GM23338 (cell line): ENCODE measurements around the gene TMEM223. TPM values are rescaled to one million over a fixed set of nuclear protein-coding genes. Genes with fewer than 3 reads are reported as not detected.

Experiments
- ATAC-seq: fragments of 200-7000 bp; cut with Tn5 transposase; 3 replicates; pipeline ENCODE4 v1.9.1; 2020
- DNase-seq: peaks from one replicate; pipeline ENCODE4 v3.0.0-alpha.2; 2015; ENCODE audit warnings: low spot score
- H2AFZ ChIP-seq: fragments of 200-600 bp; sonication (generic); 2 replicates; pipeline ENCODE4 v1.8.0; 2016; ENCODE audit warnings: antibody characterized with exemption, mild to moderate bottlenecking, moderate library complexity
- H3F3A ChIP-seq: fragments of 200-600 bp; sonication (generic); replicated peaks from 2 replicates; pipeline ENCODE4 v1.8.0; 2017; ENCODE audit warnings: antibody characterized with exemption, mixed run types, low read depth
- H3K27ac ChIP-seq: fragments of 200-600 bp; sonication (generic); 2 replicates; pipeline ENCODE4 v1.6.1; 2016; ENCODE audit warnings: low read depth
- H3K27me3 ChIP-seq: fragments of 200-600 bp; sonication (generic); 2 replicates; pipeline ENCODE4 v1.8.0; 2016; ENCODE audit warnings: mild to moderate bottlenecking, mixed run types, moderate library complexity; ENCODE audit not compliant: insufficient read depth
- H3K36me3 ChIP-seq: fragments of 200-600 bp; sonication (generic); 2 replicates; pipeline ENCODE4 v1.8.0; 2016; ENCODE audit warnings: mild to moderate bottlenecking; ENCODE audit not compliant: insufficient read depth
- H3K4me1 ChIP-seq: fragments of 200-600 bp; sonication (generic); 2 replicates; pipeline ENCODE4 v1.8.0; 2016; ENCODE audit warnings: mild to moderate bottlenecking, moderate library complexity; ENCODE audit not compliant: insufficient read depth
- H3K4me2 ChIP-seq: fragments of 200-600 bp; sonication (generic); 2 replicates; pipeline ENCODE4 v1.7.1; 2017; ENCODE audit warnings: mixed run types
- H3K4me3 ChIP-seq: fragments of 200-600 bp; sonication (generic); 2 replicates; pipeline ENCODE4 v1.6.1; 2016; ENCODE audit warnings: mixed run types
- H3K79me2 ChIP-seq: fragments of 200-600 bp; sonication (generic); replicated peaks from 2 replicates; pipeline ENCODE4 v1.8.0; 2017; ENCODE audit warnings: mild to moderate bottlenecking; ENCODE audit not compliant: insufficient read depth
- H3K9me2 ChIP-seq: fragments of 200-600 bp; sonication (generic); 2 replicates; pipeline ENCODE4 v1.8.0; 2017; ENCODE audit not compliant: insufficient read depth
- H4K20me1 ChIP-seq: fragments of 200-600 bp; sonication (generic); replicated peaks from 2 replicates; pipeline ENCODE4 v1.8.0; 2017; ENCODE audit warnings: mild to moderate bottlenecking; ENCODE audit not compliant: insufficient read depth
- H3K27ac Mint-ChIP-seq: 2 replicates; pipeline ENCODE4 v1.8.0; 2020; ENCODE audit warnings: inconsistent platforms, mild to moderate bottlenecking, moderate library complexity, mixed read lengths
- H3K27me3 Mint-ChIP-seq: 3 replicates; pipeline ENCODE4 v1.8.0; 2022; ENCODE audit warnings: low read depth, mild to moderate bottlenecking, moderate library complexity, mixed read lengths, inconsistent platforms; ENCODE audit not compliant: insufficient read depth, poor library complexity
- H3K36me3 Mint-ChIP-seq: 3 replicates; pipeline ENCODE4 v1.8.0; 2021; ENCODE audit warnings: low read depth, mild to moderate bottlenecking, inconsistent platforms, moderate library complexity, mixed read lengths
- H3K4me1 Mint-ChIP-seq: 3 replicates; pipeline ENCODE4 v1.8.0; 2020; ENCODE audit warnings: mild to moderate bottlenecking, inconsistent platforms, mixed read lengths
- H3K4me3 Mint-ChIP-seq: 3 replicates; pipeline ENCODE4 v1.8.0; 2021; ENCODE audit warnings: moderate library complexity, mild to moderate bottlenecking, inconsistent platforms, mixed read lengths
- H3K9me3 Mint-ChIP-seq: 3 replicates; pipeline ENCODE4 v1.8.0; 2020; ENCODE audit warnings: moderate library complexity, mild to moderate bottlenecking, inconsistent platforms, mixed read lengths
- CREB1 ChIP-seq: fragments of 250-450 bp; sonication (Bioruptor Pico); IDR thresholded peaks from 2 replicates; pipeline ENCODE4 v1.5.0; 2020; ENCODE audit warnings: low read depth, mild to moderate bottlenecking, moderate library complexity
- EZH2 ChIP-seq: fragments of 200-600 bp; sonication (generic); IDR thresholded peaks from one replicate; pipeline ENCODE4 v1.8.0; 2017; ENCODE audit warnings: antibody characterized with exemption, mild to moderate bottlenecking, low read depth; ENCODE audit not compliant: unreplicated experiment
- EZH2phosphoT487 ChIP-seq: fragments of 200-600 bp; sonication (generic); IDR thresholded peaks from one replicate; pipeline ENCODE4 v1.8.1; 2018; ENCODE audit warnings: antibody characterized with exemption; ENCODE audit not compliant: unreplicated experiment
- ZNF114 ChIP-seq: fragments of 250-450 bp; sonication (Bioruptor Pico); IDR thresholded peaks from 2 replicates; pipeline ENCODE4 v1.5.0; 2020; ENCODE audit warnings: mild to moderate bottlenecking, moderate library complexity
- ZNF331 ChIP-seq: fragments of 250-450 bp; sonication (Bioruptor Pico); IDR thresholded peaks from 2 replicates; pipeline ENCODE4 v1.5.0; 2020; ENCODE audit warnings: low read depth, mild to moderate bottlenecking, moderate library complexity
- polyA plus RNA-seq: library from polyadenylated mRNA; unstranded; fragments of >200 nt; fragmentation: Nextera tagmentation; extraction: Ambion mirVana; gene quantifications from 2 replicates; pipeline ENCODE4 v1.2.1, GENCODE V29; 2016
- total RNA-seq: library from RNA; depleted of rRNA; stranded (reverse); fragments of >200 nt; shearing (Covaris generic); gene quantifications from 2 replicates; pipeline ENCODE4 v1.2.3, GENCODE V29; 2014
- TF ChIP-seq, protein P1 (sequence below): IDR thresholded peaks from one replicate; pipeline ENCODE4 v1.6.1; 2018; ENCODE audit warnings: antibody characterized with exemption; ENCODE audit not compliant: unreplicated experiment

Gene TMEM223
- total and polyA plus RNA-seq, 2 experiments from 2014 or later, result 46.1 to 59.6 TPM

DNA sequence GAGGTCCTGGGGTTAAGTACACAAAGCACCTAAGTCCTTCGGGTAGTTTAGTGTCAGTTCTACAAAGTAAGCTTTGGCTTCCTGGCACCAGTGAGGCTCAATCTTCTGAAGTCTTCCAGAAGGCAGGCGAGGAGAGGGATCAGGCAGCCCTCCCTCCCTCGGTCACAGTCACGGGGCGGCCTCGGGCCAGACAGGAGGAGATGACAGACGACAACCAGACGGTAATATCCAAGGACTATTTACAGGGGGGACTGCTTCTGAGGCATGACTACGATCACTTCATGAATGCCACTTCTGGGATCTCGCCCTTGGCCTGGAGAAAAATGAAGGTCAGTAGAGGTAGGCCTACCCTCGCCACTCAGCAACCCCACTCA is 383 bp upstream of the TMEM223 start:
- Histone ChIP-seq H3K4me2 (peak overlapping the region; percentile 97), H3K9me2 (no peaks in the 10 kb centered on the region), H3K4me3 (peak overlapping the region; percentile 98), H3K79me2 (peaks cover 40% of the 10 kb centered on the region), H2AFZ (no peak overlapping the region), H4K20me1 (peaks cover 3% of the 10 kb centered on the region), H3K36me3 (peaks cover 48% of the 10 kb centered on the region), H3K27ac (peak overlapping the region; percentile 85), H3K4me1 (peaks cover 11% of the 10 kb centered on the region; the same call in 1 of the 2 replicates), H3F3A (peaks cover 64% of the 10 kb centered on the region), H3K27me3 (no peaks in the 10 kb centered on the region)
- TF ChIP-seq ZNF114 (CRISPR knock-in tag), result no peak
- no peak for TF ChIP-seq EZH2phosphoT487
- TF ChIP-seq ZNF331 (CRISPR knock-in tag), result no peak
- no peak for TF ChIP-seq CREB1 (CRISPR knock-in tag)
- no peak for TF ChIP-seq EZH2
- Mint-ChIP-seq H3K27ac (peak overlapping the region; percentile 87), H3K36me3 (peaks cover 83% of the 10 kb centered on the region), H3K4me3 (peak overlapping the region; percentile 94), H3K27me3 (peaks cover 21% of the 10 kb centered on the region), H3K9me3 (no peaks in the 10 kb centered on the region; the same call in 2 of the 3 replicates), H3K4me1 (peaks cover 26% of the 10 kb centered on the region)
- ATAC-seq (peak; percentile 6), DNase-seq (peak; percentile 46)

DNA sequence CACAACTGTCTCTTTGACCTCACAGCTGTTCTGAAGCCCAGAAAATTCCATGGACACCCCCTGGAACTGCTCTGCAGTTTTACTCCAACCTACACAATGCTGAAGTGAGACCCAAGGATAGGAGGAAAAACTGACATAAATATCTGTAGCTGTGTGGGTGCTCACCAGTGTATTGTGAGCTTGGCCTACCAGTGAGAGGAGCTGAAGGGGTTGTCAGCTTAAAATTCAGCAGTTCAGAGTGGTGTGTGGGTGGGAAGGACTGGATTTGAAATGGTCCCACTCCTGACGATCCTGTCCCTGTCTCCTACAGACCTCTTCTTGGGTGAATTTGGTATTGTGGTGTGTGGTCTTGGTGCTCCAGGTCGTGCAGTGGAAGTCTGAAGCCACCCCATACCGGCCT is 2.2 kb downstream of the TMEM223 start:
- H3K27ac Mint-ChIP-seq, result no peak overlapping the region

More for the DNA sequence above, 2.2 kb downstream of the TMEM223 start:
- H3K4me2 ChIP-seq, result no peak overlapping the region
- H4K20me1 ChIP-seq, result peaks cover 3% of the 10 kb centered on the region
- H3K36me3 ChIP-seq, result peaks cover 25% of the 10 kb centered on the region
- TF ChIP-seq ZNF114 (CRISPR knock-in tag) (no peak), CREB1 (CRISPR knock-in tag) (no peak), EZH2 (no peak), EZH2phosphoT487 (no peak)
- TF ChIP-seq, protein P1, sequence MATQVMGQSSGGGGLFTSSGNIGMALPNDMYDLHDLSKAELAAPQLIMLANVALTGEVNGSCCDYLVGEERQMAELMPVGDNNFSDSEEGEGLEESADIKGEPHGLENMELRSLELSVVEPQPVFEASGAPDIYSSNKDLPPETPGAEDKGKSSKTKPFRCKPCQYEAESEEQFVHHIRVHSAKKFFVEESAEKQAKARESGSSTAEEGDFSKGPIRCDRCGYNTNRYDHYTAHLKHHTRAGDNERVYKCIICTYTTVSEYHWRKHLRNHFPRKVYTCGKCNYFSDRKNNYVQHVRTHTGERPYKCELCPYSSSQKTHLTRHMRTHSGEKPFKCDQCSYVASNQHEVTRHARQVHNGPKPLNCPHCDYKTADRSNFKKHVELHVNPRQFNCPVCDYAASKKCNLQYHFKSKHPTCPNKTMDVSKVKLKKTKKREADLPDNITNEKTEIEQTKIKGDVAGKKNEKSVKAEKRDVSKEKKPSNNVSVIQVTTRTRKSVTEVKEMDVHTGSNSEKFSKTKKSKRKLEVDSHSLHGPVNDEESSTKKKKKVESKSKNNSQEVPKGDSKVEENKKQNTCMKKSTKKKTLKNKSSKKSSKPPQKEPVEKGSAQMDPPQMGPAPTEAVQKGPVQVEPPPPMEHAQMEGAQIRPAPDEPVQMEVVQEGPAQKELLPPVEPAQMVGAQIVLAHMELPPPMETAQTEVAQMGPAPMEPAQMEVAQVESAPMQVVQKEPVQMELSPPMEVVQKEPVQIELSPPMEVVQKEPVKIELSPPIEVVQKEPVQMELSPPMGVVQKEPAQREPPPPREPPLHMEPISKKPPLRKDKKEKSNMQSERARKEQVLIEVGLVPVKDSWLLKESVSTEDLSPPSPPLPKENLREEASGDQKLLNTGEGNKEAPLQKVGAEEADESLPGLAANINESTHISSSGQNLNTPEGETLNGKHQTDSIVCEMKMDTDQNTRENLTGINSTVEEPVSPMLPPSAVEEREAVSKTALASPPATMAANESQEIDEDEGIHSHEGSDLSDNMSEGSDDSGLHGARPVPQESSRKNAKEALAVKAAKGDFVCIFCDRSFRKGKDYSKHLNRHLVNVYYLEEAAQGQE, result no peak
- no peak for DNase-seq
- no peaks in the 10 kb centered on the region for H3K27me3 ChIP-seq
- Mint-ChIP-seq H3K9me3 (no peaks in the 10 kb centered on the region; the same call in 2 of the 3 replicates), H3K4me1 (peaks cover 29% of the 10 kb centered on the region), H3K27me3 (peaks cover 21% of the 10 kb centered on the region), H3K4me3 (peak overlapping the region; percentile 93; the same call in 2 of the 3 replicates), H3K36me3 (peaks cover 70% of the 10 kb centered on the region)
- no peaks in the 10 kb centered on the region for H3K9me2 ChIP-seq
- peaks cover 40% of the 10 kb centered on the region for H3K79me2 ChIP-seq
- no peak overlapping the region for H3K27ac ChIP-seq
- peaks cover 11% of the 10 kb centered on the region; the same call in 1 of the 2 replicates for H3K4me1 ChIP-seq
- H2AFZ ChIP-seq, result no peak overlapping the region
- no peak overlapping the region for H3K4me3 ChIP-seq
- H3F3A ChIP-seq, result peaks cover 67% of the 10 kb centered on the region
- no peak for ATAC-seq
